Uterus (tissue), 2 donors: ENCODE measurements around the gene FBLN5.

Experiments
- POLR2A ChIP-seq, 2 donors: fragments of 450-650 bp; IDR thresholded peaks; one replicate each; pipeline ENCODE4 v1.6.1; 2016; ENCODE audit warnings: antibody characterized with exemption in 2 of 2, mild to moderate bottlenecking in 1 of 2, moderate library complexity in 1 of 2
- TF ChIP-seq, protein P1 (sequence below), 4 experiments: fragments of 200-600 bp in 2 of 4; fragments of 450-650 bp in 2 of 4; sonication (generic) in 2 of 4; IDR thresholded peaks; one replicate each; pipeline ENCODE4 v1.5.1; 2016 to 2019; ENCODE audit warnings: antibody characterized with exemption in 4 of 4, mild to moderate bottlenecking in 2 of 4, moderate library complexity in 1 of 4

DNA sequence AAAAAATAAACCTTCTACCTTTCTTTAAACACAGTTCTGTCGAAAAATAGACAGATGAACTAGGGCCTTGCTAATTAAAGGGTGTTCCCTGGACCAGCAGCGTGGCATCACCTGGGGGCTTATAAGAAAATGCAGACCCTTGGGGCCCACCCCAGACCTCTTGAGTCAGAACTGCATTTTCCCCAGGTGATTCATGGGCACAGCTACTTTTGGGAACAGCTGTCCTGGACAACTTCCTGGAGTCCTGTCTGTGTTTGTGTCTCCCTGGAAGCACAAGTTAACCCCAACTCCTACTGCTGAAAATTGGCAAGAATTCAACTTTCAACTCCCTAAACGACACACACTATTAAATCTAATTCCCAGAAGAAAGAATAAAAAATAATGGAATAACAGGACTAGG is 17.8 kb downstream of the FBLN5 start:
- TF ChIP-seq, protein P1, sequence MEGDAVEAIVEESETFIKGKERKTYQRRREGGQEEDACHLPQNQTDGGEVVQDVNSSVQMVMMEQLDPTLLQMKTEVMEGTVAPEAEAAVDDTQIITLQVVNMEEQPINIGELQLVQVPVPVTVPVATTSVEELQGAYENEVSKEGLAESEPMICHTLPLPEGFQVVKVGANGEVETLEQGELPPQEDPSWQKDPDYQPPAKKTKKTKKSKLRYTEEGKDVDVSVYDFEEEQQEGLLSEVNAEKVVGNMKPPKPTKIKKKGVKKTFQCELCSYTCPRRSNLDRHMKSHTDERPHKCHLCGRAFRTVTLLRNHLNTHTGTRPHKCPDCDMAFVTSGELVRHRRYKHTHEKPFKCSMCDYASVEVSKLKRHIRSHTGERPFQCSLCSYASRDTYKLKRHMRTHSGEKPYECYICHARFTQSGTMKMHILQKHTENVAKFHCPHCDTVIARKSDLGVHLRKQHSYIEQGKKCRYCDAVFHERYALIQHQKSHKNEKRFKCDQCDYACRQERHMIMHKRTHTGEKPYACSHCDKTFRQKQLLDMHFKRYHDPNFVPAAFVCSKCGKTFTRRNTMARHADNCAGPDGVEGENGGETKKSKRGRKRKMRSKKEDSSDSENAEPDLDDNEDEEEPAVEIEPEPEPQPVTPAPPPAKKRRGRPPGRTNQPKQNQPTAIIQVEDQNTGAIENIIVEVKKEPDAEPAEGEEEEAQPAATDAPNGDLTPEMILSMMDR (IDR thresholded peaks at IDR 0.05): no peak
- no peak for TF ChIP-seq POLR2A (IDR thresholded peaks at IDR 0.05)
